Ovary (tissue), 9 donors: ENCODE results near the gene LONRF2. TPM values are rescaled to one million over a fixed set of nuclear protein-coding genes. Genes with fewer than 3 reads are reported as not detected.

Source experiments
- DNase-seq, 5 donors: peaks; one replicate each; pipeline ENCODE4 v3.0.0-alpha.2; 2019 to 2020
- H3K27ac ChIP-seq, 2 donors: fragments of 200-600 bp; one replicate each; pipeline versions ENCODE4 v1.5.1 to v1.8.0; 2019 to 2022
- H3K27me3 ChIP-seq: fragments of 200-600 bp; one replicate; pipeline ENCODE4 v1.8.0; 2022
- H3K36me3 ChIP-seq: fragments of 200-600 bp; sonication (generic); one replicate; pipeline ENCODE4 v1.5.1; 2019
- H3K4me1 ChIP-seq: one replicate; pipeline ENCODE4 v1.8.1; 2013; ENCODE audit warnings: mild to moderate bottlenecking, moderate library complexity; ENCODE audit not compliant: insufficient read depth
- H3K4me3 ChIP-seq: fragments of 200-600 bp; sonication (generic); one replicate; pipeline ENCODE4 v1.5.1; 2017
- H3K9me3 ChIP-seq, 2 donors: fragments of 200-600 bp in 1 of 2; sonication (generic) in 1 of 2; one replicate each; pipeline versions ENCODE4 v1.5.1 to v1.8.1; 2013 to 2019; ENCODE audit warnings: mild to moderate bottlenecking in 1 of 2, moderate library complexity in 1 of 2
- CTCF ChIP-seq, 3 donors: fragments of 450-650 bp in 2 of 3; fragments of 200-600 bp in 1 of 3; IDR thresholded peaks; one replicate each; pipeline versions ENCODE4 v1.5.1 to v1.8.0; 2016 to 2022; ENCODE audit warnings: antibody characterized with exemption in 3 of 3, mild to moderate bottlenecking in 1 of 3
- EP300 ChIP-seq: sonication (generic); formaldehyde crosslinking; IDR thresholded peaks from one replicate; pipeline ENCODE4 v1.6.1; 2017; ENCODE audit warnings: antibody characterized with exemption
- POLR2A ChIP-seq: fragments of 450-650 bp; IDR thresholded peaks from one replicate; pipeline ENCODE4 v1.6.1; 2017; ENCODE audit warnings: antibody characterized with exemption, mild to moderate bottlenecking, moderate library complexity
- WGBS, 3 donors: extraction: QIAGEN DNeasy Blood & Tissue Kit in 1 of 3; methylation state at CpG; one replicate each; pipeline versions ENCODE4 v1.1.5 to v1.1.7; 2013 to 2017; 5-methylcytosine and 5-hydroxymethylcytosine counted together
- intact Hi-C, 4 donors: fragments of 100-400 bp; cut with DNase I; formaldehyde crosslinking; loops; one replicate each; pipeline versions ENCODE4 v1.11.0 to v1.15.1; 2022 to 2023
- polyA plus RNA-seq, 2 donors: library from polyadenylated mRNA; stranded (reverse); fragments of 200-250 nt in 1 of 2; fragments of 350-450 nt in 1 of 2; fragmentation: Illumina TruSeq in 1 of 2; extraction: RNeasy Lipid Tissue Mini Kit (QIAGEN cat#74804) in 1 of 2; gene quantifications; one replicate each; pipeline ENCODE4 v1.2.3, GENCODE V29; 2013 to 2014
- total RNA-seq, 7 donors: library from RNA; depleted of rRNA in 2 of 7; stranded (reverse); fragments of >200 nt in 2 of 7; fragmentation: NEBNext Ultra II Directional in 3 of 7; extraction: Animal tissue kit (Norgen Biotek cat#: 25700) in 3 of 7; gene quantifications; one replicate each; pipeline versions ENCODE4 v1.1.0 to v1.2.4, GENCODE V29; 2016 to 2023
- donor health status: DM: no; HTN: no; CAD: no; lungs with moderate emphysema.
- donor health status: DM: no; HTN: no; CAD: no.
- donor health status: Bipolar disorder and iron deficiency.
- donor health status: DM: yes; HTN: yes; CAD: no.
- donor health status: DM: no; HTN: no; CAD: no.
- donor health status: DM: yes; HTN: yes; CAD: no.

The LONRF2 gene
- total and polyA plus RNA-seq, 9 donors = 4.7 to 133 (median 29.5) TPM

DNA sequence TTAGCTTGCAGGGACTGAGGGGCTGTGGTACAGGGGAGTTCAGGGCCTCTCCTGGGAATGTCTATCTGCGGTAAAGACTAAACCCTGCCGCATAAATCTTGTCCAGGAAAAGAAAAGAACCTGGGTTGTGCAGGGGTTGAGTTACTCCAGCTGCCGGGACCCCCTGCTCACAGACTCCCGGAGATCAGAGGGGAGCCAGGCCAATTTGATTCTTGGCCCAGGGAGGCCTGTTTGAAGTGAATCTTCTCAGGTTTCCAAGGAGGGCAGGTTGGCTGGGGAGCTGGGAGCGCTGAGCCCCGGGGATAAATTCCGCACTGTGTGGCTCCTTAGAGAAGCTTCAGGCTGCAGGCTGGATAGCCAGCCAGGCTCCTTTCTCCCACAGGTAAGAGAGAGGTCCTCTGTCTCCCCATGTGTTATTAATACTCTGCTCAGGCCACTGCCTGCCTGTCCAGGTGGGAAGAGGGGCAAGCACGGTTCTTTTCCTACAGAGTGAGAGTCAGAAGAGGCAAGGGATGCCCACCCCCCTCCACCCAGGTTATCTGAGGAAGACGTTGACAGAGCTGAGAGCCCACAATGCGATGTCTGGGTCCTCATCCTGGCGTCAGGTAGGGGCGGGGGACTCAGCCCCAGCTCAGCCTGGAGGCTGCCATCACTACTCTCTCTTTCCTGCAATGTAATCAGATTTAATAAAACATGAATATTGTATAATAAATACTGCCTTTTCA is 82.7 kb downstream of the LONRF2 start:
- intact Hi-C loops = no loop called here
- Histone ChIP-seq H3K36me3 (no peaks in the 10 kb centered on the region), H3K4me3 (no peak overlapping the region), H3K9me3 (no peaks in the 10 kb centered on the region), H3K4me1 (no peaks in the 10 kb centered on the region), H3K27me3 (no peaks in the 10 kb centered on the region), H3K27ac (no peak overlapping the region)
- TF ChIP-seq CTCF (IDR thresholded peaks at IDR 0.05) = no peak
- no peak for DNase-seq
- 69 to 76% (median 71%) methylated on average over 12 of the region's 12 CpGs for WGBS, 3 donors

- DNase-seq = no peak
- intact Hi-C loops = no loop called here
- H3K4me1 ChIP-seq = no peaks in the 10 kb centered on the region
- H3K27ac ChIP-seq = no peak overlapping the region
- no peak overlapping the region for H3K4me3 ChIP-seq
- no peaks in the 10 kb centered on the region for H3K36me3 ChIP-seq
- H3K9me3 ChIP-seq = no peaks in the 10 kb centered on the region
- WGBS, 3 donors = 87 to 94% (median 91%) methylated on average over 8 of the region's 8 CpGs
- no peaks in the 10 kb centered on the region for H3K27me3 ChIP-seq
- no peak for TF ChIP-seq CTCF (IDR thresholded peaks at IDR 0.05)
These were observed 83.8 kb downstream of the LONRF2 start for GRCh38 chr2:100238471-100238870.

- Histone ChIP-seq H3K27ac (no peak overlapping the region), H3K36me3 (no peaks in the 10 kb centered on the region), H3K9me3 (no peaks in the 10 kb centered on the region), H3K4me3 (no peak overlapping the region), H3K4me1 (no peaks in the 10 kb centered on the region), H3K27me3 (no peaks in the 10 kb centered on the region)
- 79 to 86% (median 80%) methylated on average over 8 of the region's 8 CpGs for WGBS, 3 donors
- intact Hi-C loops = no loop called here
- no peak for DNase-seq
- TF ChIP-seq EP300 (no peak), POLR2A (no peak), CTCF (IDR thresholded peaks at IDR 0.05) (no peak)
These were observed 84.5 kb downstream of the LONRF2 start for GRCh38 chr2:100237770-100238169.

GRCh38 chr2:100237163-100237562 is 85.1 kb downstream of the LONRF2 start:
- no peak overlapping the region for H3K4me3 ChIP-seq
- no peaks in the 10 kb centered on the region for H3K36me3 ChIP-seq
- no peak for DNase-seq
- TF ChIP-seq EP300 = no peak
- no peak for TF ChIP-seq CTCF (IDR thresholded peaks at IDR 0.05)
- TF ChIP-seq POLR2A = no peak
- H3K9me3 ChIP-seq = no peaks in the 10 kb centered on the region
- no peaks in the 10 kb centered on the region for H3K27me3 ChIP-seq
- no peaks in the 10 kb centered on the region for H3K4me1 ChIP-seq
- WGBS, 3 donors = 82 to 86% (median 82%) methylated on average over 10 of the region's 10 CpGs
- intact Hi-C loops = no loop called here
- no peak overlapping the region for H3K27ac ChIP-seq
